ENCODE data around the gene CARS1. TPM values are rescaled to one million over a fixed set of nuclear protein-coding genes. Genes with fewer than 3 reads are reported as not detected.

CARS1 gene
- total and polyA plus RNA-seq, 4 donors = 27.3 to 62.3 (median 37.7) TPM

DNA sequence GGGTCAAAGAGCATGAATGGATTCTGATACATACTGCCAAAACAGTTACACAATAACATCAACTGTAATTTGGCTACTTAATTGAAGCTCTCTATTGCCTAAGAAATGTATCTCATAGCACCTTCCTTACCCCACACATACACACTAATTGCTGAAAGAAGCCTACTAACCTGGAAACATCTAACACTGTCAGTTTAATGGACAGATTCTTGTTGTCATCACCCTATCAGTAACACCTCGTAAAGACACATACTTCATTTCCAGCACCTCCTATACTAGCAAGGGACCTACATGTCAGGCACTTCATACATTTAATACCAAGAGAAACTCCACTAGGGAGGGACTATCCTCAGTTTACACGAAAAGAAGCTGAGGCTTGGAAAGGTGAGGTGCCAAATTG, 75.0 kb downstream of the CARS1 start:
- no peak for ATAC-seq (ENCODE audit: insufficient read depth, low FRiP score)
- Histone ChIP-seq H3K9me3 (ENCODE audit: control insufficient read depth in 4 of 4, insufficient read depth in 3 of 4, low read length in 3 of 4) (no peaks in the 10 kb centered on the region), H3K27me3 (ENCODE audit: control insufficient read depth in 3 of 3, insufficient read depth in 3 of 3, low read length in 2 of 3) (no peaks in the 10 kb centered on the region), H3K9ac (ENCODE audit: insufficient read depth in 1 of 2, low read length in 2 of 2) (no peak overlapping the region), H3K36me3 (ENCODE audit: control insufficient read depth in 4 of 4, insufficient read depth in 4 of 4, low read length in 4 of 4) (peaks cover 6 to 12% (median 8%) of the 10 kb centered on the region in 4 donors), H3K4me3 (no peak overlapping the region), H3K27ac (ENCODE audit: low read depth in 1 of 2, low read length in 1 of 2) (no peak overlapping the region), H3K4me1 (ENCODE audit: control insufficient read depth in 5 of 5, insufficient read depth in 5 of 5, low read length in 5 of 5) (peaks cover 4 to 14% (median 6%) of the 10 kb centered on the region in 5 donors)
- no peak for DNase-seq
- whole genome bisulfite sequencing, 2 donors = 78% methylated on average over 2 of the region's 2 CpGs
- TF ChIP-seq, protein P1, sequence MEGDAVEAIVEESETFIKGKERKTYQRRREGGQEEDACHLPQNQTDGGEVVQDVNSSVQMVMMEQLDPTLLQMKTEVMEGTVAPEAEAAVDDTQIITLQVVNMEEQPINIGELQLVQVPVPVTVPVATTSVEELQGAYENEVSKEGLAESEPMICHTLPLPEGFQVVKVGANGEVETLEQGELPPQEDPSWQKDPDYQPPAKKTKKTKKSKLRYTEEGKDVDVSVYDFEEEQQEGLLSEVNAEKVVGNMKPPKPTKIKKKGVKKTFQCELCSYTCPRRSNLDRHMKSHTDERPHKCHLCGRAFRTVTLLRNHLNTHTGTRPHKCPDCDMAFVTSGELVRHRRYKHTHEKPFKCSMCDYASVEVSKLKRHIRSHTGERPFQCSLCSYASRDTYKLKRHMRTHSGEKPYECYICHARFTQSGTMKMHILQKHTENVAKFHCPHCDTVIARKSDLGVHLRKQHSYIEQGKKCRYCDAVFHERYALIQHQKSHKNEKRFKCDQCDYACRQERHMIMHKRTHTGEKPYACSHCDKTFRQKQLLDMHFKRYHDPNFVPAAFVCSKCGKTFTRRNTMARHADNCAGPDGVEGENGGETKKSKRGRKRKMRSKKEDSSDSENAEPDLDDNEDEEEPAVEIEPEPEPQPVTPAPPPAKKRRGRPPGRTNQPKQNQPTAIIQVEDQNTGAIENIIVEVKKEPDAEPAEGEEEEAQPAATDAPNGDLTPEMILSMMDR (IDR thresholded peaks at IDR 0.05; ENCODE audit: control extremely low read depth, extremely low read depth) = no peak

DNA sequence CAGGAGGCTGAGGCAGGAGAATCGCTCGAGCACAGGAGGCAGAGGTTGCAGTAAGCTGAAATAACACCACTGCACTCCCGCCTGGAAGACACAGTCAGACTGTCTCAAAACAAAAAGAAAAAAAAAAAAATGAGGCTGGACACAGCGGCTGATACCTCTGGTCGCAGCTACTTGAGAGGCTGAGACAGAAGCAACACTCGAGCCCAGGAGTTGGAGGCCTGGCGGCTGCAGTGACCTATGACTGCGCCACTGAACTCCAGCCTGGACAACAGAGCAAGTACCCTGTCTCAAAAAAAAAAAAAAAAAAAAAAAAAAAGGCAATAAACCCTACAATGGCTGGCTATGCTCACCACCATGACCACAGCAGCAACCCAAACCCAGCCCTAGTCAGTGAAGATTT, 76.1 kb downstream of the CARS1 start:
- ATAC-seq (ENCODE audit: insufficient read depth, low FRiP score) (no peak), DNase-seq (no peak)
- Histone ChIP-seq H3K27me3 (ENCODE audit: control insufficient read depth in 3 of 3, insufficient read depth in 3 of 3, low read length in 2 of 3) (no peaks in the 10 kb centered on the region), H3K27ac (ENCODE audit: low read depth in 1 of 2, low read length in 1 of 2) (no peak overlapping the region), H3K4me1 (ENCODE audit: control insufficient read depth in 5 of 5, insufficient read depth in 5 of 5, low read length in 5 of 5) (peaks cover 3 to 9% (median 5%) of the 10 kb centered on the region in 5 donors), H3K36me3 (ENCODE audit: control insufficient read depth in 4 of 4, insufficient read depth in 4 of 4, low read length in 4 of 4) (peaks cover 7 to 19% (median 14%) of the 10 kb centered on the region in 4 donors), H3K4me3 (no peak overlapping the region), H3K9me3 (ENCODE audit: control insufficient read depth in 4 of 4, insufficient read depth in 3 of 4, low read length in 3 of 4) (no peaks in the 10 kb centered on the region), H3K9ac (ENCODE audit: insufficient read depth in 1 of 2, low read length in 2 of 2) (no peak overlapping the region)
- TF ChIP-seq, protein P1 (IDR thresholded peaks at IDR 0.05; ENCODE audit: control extremely low read depth, extremely low read depth) = no peak
- 95 to 98% methylated on average over 8 of the region's 8 CpGs for WGBS, 2 donors

DNA sequence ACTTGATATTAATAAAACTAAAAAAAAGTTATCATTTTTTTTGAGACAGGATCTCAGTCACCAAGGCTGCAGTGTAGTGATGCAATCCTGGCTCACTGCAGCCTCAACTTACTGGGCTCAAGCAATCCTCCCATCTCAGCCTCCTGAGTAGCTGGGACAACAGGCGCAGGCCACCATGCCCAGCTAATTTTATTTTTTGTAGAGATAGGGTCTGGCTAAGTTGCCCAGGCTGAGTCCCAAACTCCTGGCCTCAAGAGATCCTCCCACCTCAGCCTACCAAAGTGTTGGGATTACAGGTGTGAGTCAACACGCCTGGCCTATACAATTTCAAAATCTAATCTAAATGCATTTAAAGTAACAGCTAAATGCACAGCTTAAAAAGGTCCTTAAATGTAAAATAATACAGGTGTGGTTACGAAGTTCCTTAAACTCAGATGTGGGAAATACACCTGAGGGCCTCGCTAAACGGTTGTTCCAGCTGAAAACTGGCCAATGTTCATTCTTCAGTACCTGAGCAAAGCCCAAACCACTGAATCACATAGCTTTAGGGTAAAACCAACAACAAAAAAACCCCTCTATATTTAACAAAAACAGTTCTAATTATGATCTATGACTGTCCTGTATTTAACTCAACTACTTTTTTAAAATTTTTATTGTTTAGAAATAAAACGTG, 76.9 kb downstream of the CARS1 start:
- H3K4me1 ChIP-seq (ENCODE audit: control insufficient read depth in 5 of 5, insufficient read depth in 5 of 5, low read length in 5 of 5) = peaks cover 3 to 9% (median 5%) of the 10 kb centered on the region in 5 donors
- H3K27me3 ChIP-seq (ENCODE audit: control insufficient read depth in 3 of 3, insufficient read depth in 3 of 3, low read length in 2 of 3) = no peaks in the 10 kb centered on the region
- no peak overlapping the region for H3K4me3 ChIP-seq
- no peak overlapping the region for H3K9ac ChIP-seq (ENCODE audit: insufficient read depth in 1 of 2, low read length in 2 of 2)
- ATAC-seq (ENCODE audit: insufficient read depth, low FRiP score) = no peak
- WGBS, 2 donors = 76 to 78% methylated on average over 6 of the region's 6 CpGs
- no peaks in the 10 kb centered on the region for H3K9me3 ChIP-seq (ENCODE audit: control insufficient read depth in 4 of 4, insufficient read depth in 3 of 4, low read length in 3 of 4)
- H3K27ac ChIP-seq (ENCODE audit: low read depth in 1 of 2, low read length in 1 of 2) = no peak overlapping the region
- no peak for DNase-seq
- TF ChIP-seq, protein P1 (IDR thresholded peaks at IDR 0.05; ENCODE audit: control extremely low read depth, extremely low read depth) = no peak
- peaks cover 7 to 26% (median 20%) of the 10 kb centered on the region in 4 donors for H3K36me3 ChIP-seq (ENCODE audit: control insufficient read depth in 4 of 4, insufficient read depth in 4 of 4, low read length in 4 of 4)

Measured in lung (tissue), 12 donors.